ENCODE results near the gene RAET1L.
"Not testable (repeated sequence)": the region's sequence is repeated elsewhere in the genome, so short reads cannot be mapped to it uniquely, and the experiment has no call there.

The RAET1L gene

GRCh38 chr6:150043501-150044412, 18.4 kb upstream of the RAET1L start:
- no peak for DNase-seq

- no peak for DNase-seq
Observed at GRCh38 chr6:150043096-150043495, 17.8 kb upstream of the RAET1L start.

GRCh38 chr6:150038202-150039062, 13.1 kb upstream of the RAET1L start:
- no peak for DNase-seq

- DNase-seq = no peak
Observed at GRCh38 chr6:150037526-150038201, 12.3 kb upstream of the RAET1L start.

GRCh38 chr6:150036081-150036480, 10.7 kb upstream of the RAET1L start:
- DNase-seq = no peak

GRCh38 chr6:150033207-150033771, 8.0 kb upstream of the RAET1L start:
- no peak for DNase-seq

GRCh38 chr6:150032598-150032997, 7.3 kb upstream of the RAET1L start:
- DNase-seq = no peak

GRCh38 chr6:150030611-150031010, 5.3 kb upstream of the RAET1L start:
- no peak for DNase-seq

- no peak for DNase-seq
Observed at GRCh38 chr6:150029749-150030148, 4.4 kb upstream of the RAET1L start.

- no peak for DNase-seq
Observed at GRCh38 chr6:150029276-150029675, 3.9 kb upstream of the RAET1L start.

- DNase-seq = no peak
Observed at GRCh38 chr6:150028799-150029198, 3.5 kb upstream of the RAET1L start.

GRCh38 chr6:150027806-150028565, 2.7 kb upstream of the RAET1L start:
- DNase-seq = no peak

GRCh38 chr6:150026976-150027805, 1.9 kb upstream of the RAET1L start:
- DNase-seq = no peak

- DNase-seq = no peak
Observed at GRCh38 chr6:150024646-150025155, 631 bp downstream of the RAET1L start.

GRCh38 chr6:150024021-150024420, 1.3 kb downstream of the RAET1L start:
- not testable (repeated sequence) for DNase-seq

GRCh38 chr6:150021870-150022269, 3.5 kb downstream of the RAET1L start:
- DNase-seq = not testable (repeated sequence)

- DNase-seq = no peak
Observed at GRCh38 chr6:150018846-150019580, 6.3 kb downstream of the RAET1L start.

GRCh38 chr6:150017186-150017521, 8.2 kb downstream of the RAET1L start:
- not testable (repeated sequence) for DNase-seq

- peak; percentile 62 for DNase-seq
Observed at GRCh38 chr6:150016324-150017185, 8.8 kb downstream of the RAET1L start.
